ENCODE measurements around the gene TOMM6. TPM values are rescaled to one million over a fixed set of nuclear protein-coding genes. Genes with fewer than 3 reads are reported as not detected.

The TOMM6 gene
- total RNA-seq, 2 donors from 2014 or later: 130 to 172 TPM

DNA sequence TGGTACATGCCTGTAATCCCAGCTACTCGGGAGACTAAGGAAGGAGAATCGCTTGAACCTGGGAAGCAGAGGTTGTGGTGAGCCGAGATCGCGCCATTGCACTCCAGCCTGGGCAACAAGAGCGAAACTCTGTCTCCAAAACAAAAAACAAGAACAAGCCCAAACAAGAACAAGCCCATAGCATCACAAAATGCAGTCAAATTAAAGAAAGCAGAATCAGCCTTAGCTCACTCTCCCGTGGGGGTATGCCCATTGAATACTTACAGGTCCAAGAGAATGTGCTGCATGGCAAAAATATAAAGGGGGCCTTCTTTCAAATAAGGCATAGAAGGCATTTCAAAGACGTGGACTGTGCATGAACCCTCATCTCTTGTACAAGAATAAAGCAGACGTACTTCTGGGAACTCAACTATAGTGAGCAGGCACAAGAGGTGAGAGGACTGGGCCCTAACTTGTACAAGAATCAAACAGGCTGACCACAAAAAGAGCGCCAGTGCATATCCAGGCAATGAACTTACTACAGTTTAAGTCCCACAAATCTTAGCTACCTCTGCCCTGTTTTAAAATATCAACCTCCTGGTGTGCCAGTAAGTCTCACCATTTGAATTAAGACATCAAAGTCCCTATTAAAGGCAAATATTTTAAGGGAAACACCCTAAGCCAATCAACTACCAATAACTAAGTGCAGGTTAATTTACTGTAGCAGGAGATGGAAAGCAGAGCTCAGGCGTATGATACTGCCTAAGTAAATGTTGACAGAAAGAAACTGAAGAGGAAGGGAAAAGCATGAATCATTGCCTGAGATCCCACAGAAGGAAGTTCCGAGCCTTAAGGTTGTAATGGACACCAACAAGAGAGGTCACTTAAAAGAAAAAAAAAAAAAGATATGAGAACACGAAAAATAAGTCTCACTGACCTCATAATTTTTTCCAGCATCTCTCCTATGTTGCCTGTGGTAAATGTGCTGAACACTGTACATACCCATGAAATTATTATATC lies 37.4 kb downstream of the TOMM6 start:
- no peaks in the 10 kb centered on the region for H3K27me3 ChIP-seq
- no peaks in the 10 kb centered on the region for H3K4me1 ChIP-seq
- no peak for DNase-seq (ENCODE audit: low spot score)
- no peaks in the 10 kb centered on the region for H3K36me3 ChIP-seq
- no peak overlapping the region for H3K4me3 ChIP-seq
- TF ChIP-seq, protein P1, sequence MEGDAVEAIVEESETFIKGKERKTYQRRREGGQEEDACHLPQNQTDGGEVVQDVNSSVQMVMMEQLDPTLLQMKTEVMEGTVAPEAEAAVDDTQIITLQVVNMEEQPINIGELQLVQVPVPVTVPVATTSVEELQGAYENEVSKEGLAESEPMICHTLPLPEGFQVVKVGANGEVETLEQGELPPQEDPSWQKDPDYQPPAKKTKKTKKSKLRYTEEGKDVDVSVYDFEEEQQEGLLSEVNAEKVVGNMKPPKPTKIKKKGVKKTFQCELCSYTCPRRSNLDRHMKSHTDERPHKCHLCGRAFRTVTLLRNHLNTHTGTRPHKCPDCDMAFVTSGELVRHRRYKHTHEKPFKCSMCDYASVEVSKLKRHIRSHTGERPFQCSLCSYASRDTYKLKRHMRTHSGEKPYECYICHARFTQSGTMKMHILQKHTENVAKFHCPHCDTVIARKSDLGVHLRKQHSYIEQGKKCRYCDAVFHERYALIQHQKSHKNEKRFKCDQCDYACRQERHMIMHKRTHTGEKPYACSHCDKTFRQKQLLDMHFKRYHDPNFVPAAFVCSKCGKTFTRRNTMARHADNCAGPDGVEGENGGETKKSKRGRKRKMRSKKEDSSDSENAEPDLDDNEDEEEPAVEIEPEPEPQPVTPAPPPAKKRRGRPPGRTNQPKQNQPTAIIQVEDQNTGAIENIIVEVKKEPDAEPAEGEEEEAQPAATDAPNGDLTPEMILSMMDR (IDR thresholded peaks at IDR 0.05): no peak
- no peaks in the 10 kb centered on the region for H3K9me3 ChIP-seq
- no peak overlapping the region for H3K27ac ChIP-seq

DNA sequence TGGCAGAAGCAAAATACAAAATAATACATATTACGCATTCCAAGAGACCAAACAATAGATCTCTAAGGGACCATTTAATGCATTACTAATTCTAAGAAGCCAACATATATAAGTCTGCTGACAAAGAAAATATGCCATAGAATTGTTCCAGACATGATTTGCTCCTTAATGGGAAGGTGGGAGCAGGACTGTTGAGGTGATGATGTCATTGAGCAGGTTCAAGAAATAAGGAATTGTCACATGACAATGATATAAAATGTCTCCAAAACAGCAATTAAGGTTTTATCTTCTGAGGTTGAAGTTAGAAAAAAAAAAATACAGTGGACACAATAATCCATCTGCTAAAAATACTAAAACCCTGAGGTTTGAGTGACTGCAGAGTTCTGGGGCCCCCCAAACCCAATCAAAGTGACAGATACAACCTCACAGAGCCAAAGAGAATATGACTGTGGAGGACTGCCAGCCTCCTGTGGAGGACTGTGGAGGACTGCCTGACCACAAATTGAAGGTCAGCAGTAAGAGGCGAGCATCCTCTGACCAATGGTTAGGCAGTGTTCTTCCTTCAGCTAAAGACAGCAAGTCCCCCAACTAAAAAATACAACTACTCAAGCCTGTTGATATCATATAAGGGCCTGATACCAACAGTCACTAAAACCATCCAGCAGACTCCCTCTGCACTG lies 39.0 kb downstream of the TOMM6 start:
- H3K27ac ChIP-seq: no peak overlapping the region
- no peaks in the 10 kb centered on the region for H3K36me3 ChIP-seq
- TF ChIP-seq, protein P1 (IDR thresholded peaks at IDR 0.05): no peak
- H3K27me3 ChIP-seq: no peaks in the 10 kb centered on the region
- no peak for DNase-seq (ENCODE audit: low spot score)
- H3K9me3 ChIP-seq: no peaks in the 10 kb centered on the region
- H3K4me1 ChIP-seq: no peaks in the 10 kb centered on the region
- H3K4me3 ChIP-seq: no peak overlapping the region

DNA sequence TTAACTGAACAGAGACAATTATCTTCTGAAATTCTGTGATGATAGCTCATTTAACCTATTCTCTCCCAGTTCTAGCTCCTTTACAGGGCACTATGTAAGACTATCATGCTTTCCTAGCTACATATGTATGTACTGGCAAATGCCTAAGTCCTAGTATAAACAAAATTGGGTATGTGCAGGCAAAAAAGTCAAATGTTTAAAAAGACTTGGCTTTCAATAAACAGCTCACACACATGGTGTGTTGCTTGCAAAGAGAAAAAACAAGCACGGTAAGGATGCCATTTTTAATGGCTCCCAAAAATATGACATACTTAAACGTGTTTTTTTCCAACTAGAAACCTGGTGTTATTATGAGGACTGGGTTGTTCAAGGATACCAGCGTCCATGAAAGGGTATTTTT lies 44.8 kb downstream of the TOMM6 start:
- no peak overlapping the region for H3K4me3 ChIP-seq
- no peaks in the 10 kb centered on the region for H3K9me3 ChIP-seq
- H3K27me3 ChIP-seq: no peaks in the 10 kb centered on the region
- TF ChIP-seq, protein P1 (IDR thresholded peaks at IDR 0.05): no peak
- H3K36me3 ChIP-seq: no peaks in the 10 kb centered on the region
- no peak for DNase-seq (ENCODE audit: low spot score)
- no peak overlapping the region for H3K27ac ChIP-seq
- H3K4me1 ChIP-seq: no peaks in the 10 kb centered on the region

DNA sequence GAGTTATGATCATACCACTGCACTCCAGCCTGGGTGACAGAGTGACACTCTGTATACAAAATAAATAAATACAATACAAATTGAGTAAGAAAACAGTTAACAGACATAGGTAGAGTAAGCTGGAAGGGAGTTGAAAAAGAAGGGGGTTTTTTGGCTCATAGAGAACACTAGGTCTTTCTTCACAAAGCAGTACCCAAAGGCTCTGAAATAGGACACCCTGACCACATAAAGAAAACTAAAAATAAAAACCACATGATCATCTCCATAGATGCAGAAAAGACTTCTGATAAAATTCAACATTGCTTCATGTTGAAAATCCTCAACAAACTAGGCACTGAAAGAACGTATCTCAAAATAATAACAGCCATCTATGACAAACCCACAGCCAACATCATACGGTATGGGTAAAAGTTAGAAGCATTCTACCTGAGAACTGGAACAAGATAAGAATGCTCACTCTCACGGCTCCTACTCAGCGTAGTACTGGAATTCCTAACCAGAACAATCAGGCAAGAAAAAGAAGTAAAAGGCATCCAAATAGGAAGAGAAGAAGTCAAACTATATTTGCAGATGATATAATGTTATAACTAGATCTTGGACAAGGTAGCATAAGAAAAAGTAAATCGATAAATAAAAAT lies 48.6 kb downstream of the TOMM6 start:
- Histone ChIP-seq H3K4me3 (no peak overlapping the region), H3K36me3 (no peaks in the 10 kb centered on the region), H3K4me1 (no peaks in the 10 kb centered on the region), H3K27me3 (no peaks in the 10 kb centered on the region), H3K27ac (no peak overlapping the region), H3K9me3 (no peaks in the 10 kb centered on the region)
- TF ChIP-seq, protein P1 (IDR thresholded peaks at IDR 0.05): no peak
- DNase-seq (ENCODE audit: low spot score): no peak

DNA sequence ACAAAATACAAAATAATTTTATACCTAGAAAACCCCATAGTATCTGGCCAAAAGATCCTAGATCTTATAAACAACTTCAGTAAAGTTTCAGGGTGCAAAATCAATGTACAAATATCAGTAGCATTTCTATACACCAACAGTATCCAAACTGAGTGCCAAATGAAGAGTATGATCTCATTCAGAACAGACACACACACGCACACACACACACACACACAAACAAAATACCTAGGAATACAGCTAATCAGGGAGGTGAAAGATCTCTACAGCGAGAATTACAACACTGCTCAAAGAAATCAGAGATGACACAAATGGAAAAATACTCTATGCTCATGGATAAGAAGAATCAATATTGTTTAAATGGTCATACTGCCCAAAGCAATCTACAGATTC lies 49.2 kb downstream of the TOMM6 start:
- Histone ChIP-seq H3K36me3 (no peaks in the 10 kb centered on the region), H3K9me3 (no peaks in the 10 kb centered on the region), H3K4me1 (no peaks in the 10 kb centered on the region), H3K27me3 (no peaks in the 10 kb centered on the region), H3K27ac (no peak overlapping the region), H3K4me3 (no peak overlapping the region)
- DNase-seq (ENCODE audit: low spot score): no peak
- TF ChIP-seq, protein P1 (IDR thresholded peaks at IDR 0.05): no peak

Other genes starting within 250 kb of the TOMM6 start
- gene FOXP4, start 241.3 kb upstream of the TOMM6 start, total RNA-seq: 10 to 100 TPM in 1 of 2 donors, 1 to 10 TPM in 1; 9.3 to 20.2 TPM
- gene MDFI, start 149.2 kb upstream of the TOMM6 start, total RNA-seq: 10 to 100 TPM in 1 of 2 donors, 1 to 10 TPM in 1; 1.5 to 12.3 TPM
- gene TFEB, start 52.1 kb upstream of the TOMM6 start, total RNA-seq: 10 to 100 TPM; 31.5 to 35.8 TPM
- not detected for gene PGC, start 40.3 kb upstream of the TOMM6 start, total RNA-seq
- gene FRS3, start 7.8 kb upstream of the TOMM6 start, total RNA-seq: 1 to 10 TPM; 2.6 to 3.4 TPM
- gene PRICKLE4, start 6.9 kb upstream of the TOMM6 start, total RNA-seq: 1 to 10 TPM; 4.3 to 5.6 TPM
- gene USP49, start 107.7 kb downstream of the TOMM6 start, total RNA-seq: 1 to 10 TPM; 1.3 to 1.7 TPM
- gene MED20, start 133.4 kb downstream of the TOMM6 start, total RNA-seq: 1 to 10 TPM; 8.6 to 8.8 TPM
- 1 to 10 TPM; 3.0 to 7.6 TPM for gene BYSL, start 133.8 kb downstream of the TOMM6 start, total RNA-seq
- gene CCND3, start 154.1 kb downstream of the TOMM6 start, total RNA-seq: 100 to 1,000 TPM in 1 of 2 donors, 10 to 100 TPM in 1; 78.7 to 129 TPM